Psoas muscle (tissue), 8 donors: ENCODE data around the gene GSG1. TPM values are rescaled to one million over a fixed set of nuclear protein-coding genes. Genes with fewer than 3 reads are reported as not detected.

Experiments
- ATAC-seq, 4 donors: fragments of 200-7000 bp; cut with Tn5 transposase; one replicate each; pipeline ENCODE4 v1.9.1; 2020; ENCODE audit warnings: moderate library complexity in 3 of 4, mild to moderate bottlenecking in 2 of 4
- DNase-seq, 2 donors: peaks; one replicate each; pipeline ENCODE4 v3.0.0-alpha.2; 2020
- H3K27ac ChIP-seq: fragments of 200-600 bp; one replicate; pipeline ENCODE4 v1.8.0; 2022
- H3K27me3 ChIP-seq, 3 donors: fragments of 200-600 bp in 1 of 3; one replicate each; pipeline versions ENCODE4 v1.6.1 to v1.8.0; 2013 to 2022; ENCODE audit warnings: low read length in 2 of 3, mild to moderate bottlenecking in 2 of 3, moderate library complexity in 1 of 3; ENCODE audit not compliant: insufficient read depth in 3 of 3
- H3K36me3 ChIP-seq, 2 donors: fragments of 200-600 bp in 1 of 2; one replicate each; pipeline versions ENCODE4 v1.6.1 to v1.8.0; 2013 to 2022; ENCODE audit warnings: low read depth in 1 of 2, mild to moderate bottlenecking in 1 of 2, moderate library complexity in 1 of 2; ENCODE audit not compliant: insufficient read depth in 1 of 2
- H3K4me1 ChIP-seq: fragments of 200-600 bp; one replicate; pipeline ENCODE4 v1.8.0; 2022
- H3K4me3 ChIP-seq: fragments of 200-600 bp; one replicate; pipeline ENCODE4 v1.8.0; 2022; ENCODE audit warnings: mild to moderate bottlenecking
- H3K9me3 ChIP-seq: fragments of 200-600 bp; one replicate; pipeline ENCODE4 v1.8.0; 2022
- CTCF ChIP-seq: fragments of 200-600 bp; IDR thresholded peaks from one replicate; pipeline ENCODE4 v1.8.0; 2022; ENCODE audit warnings: antibody characterized with exemption
- WGBS, 3 donors: extraction: QIAGEN DNeasy Blood & Tissue Kit; methylation state at CpG; one replicate each; pipeline versions ENCODE4 v1.1.6 to v1.1.7; 2013; 5-methylcytosine and 5-hydroxymethylcytosine counted together
- intact Hi-C, 2 donors: fragments of 100-400 bp; cut with DNase I; formaldehyde crosslinking; loops; one replicate each; pipeline versions ENCODE4 v1.11.0 to v1.14.2; 2022
- polyA plus RNA-seq, 3 donors: library from polyadenylated mRNA; stranded (reverse); fragments of 200-250 nt; gene quantifications; one replicate each; pipeline ENCODE4 v1.2.3, GENCODE V29; 2013
- total RNA-seq, 4 donors: library from RNA; stranded (reverse); fragmentation: NEBNext Ultra II Directional in 2 of 4; extraction: Animal tissue kit (Norgen Biotek cat#: 25700) in 2 of 4; gene quantifications; one replicate each; pipeline versions ENCODE4 v1.2.1 to v1.2.4, GENCODE V29; 2021 to 2023
- donor health status: healthy with polysubstance abuse.
- donor health status: DM: no; HTN: no; CAD: no; lungs with moderate emphysema.
- donor health status: Bipolar disorder and iron deficiency.
- donor health status: healthy.
- donor health status: DM: yes; HTN: yes; CAD: no.
- donor health status: DM: no; HTN: no; CAD: no.
- donor health status: DM: no; HTN: no; CAD: no.
- donor health status: DM: yes; HTN: yes; CAD: no.

Gene GSG1
- total and polyA plus RNA-seq, 7 donors: not detected

DNA sequence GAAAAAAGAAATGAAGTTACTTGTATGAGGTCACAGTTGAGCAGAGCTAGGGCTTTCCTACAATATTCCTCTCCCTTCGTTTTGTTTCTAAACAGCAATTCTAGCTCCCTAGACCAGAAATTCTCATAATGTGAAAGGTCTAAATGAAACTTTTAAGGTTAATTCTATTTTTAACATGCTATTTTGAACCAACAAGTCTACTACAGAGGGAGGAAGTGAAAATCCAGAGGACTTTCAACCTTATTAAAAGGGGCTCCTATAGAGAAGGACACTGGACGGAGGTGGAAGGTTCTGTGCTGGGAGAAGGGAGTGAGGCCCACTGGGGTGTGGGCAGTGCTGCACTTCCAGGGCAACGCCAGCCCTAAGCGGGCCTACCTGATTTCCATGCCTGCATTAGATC is 13.4 kb downstream of the GSG1 start:
- Histone ChIP-seq H3K36me3 (peaks cover 0 to 3% of the 10 kb centered on the region in 2 donors), H3K4me3 (no peak overlapping the region), H3K27ac (no peak overlapping the region), H3K9me3 (no peaks in the 10 kb centered on the region), H3K27me3 (no peaks in the 10 kb centered on the region), H3K4me1 (no peaks in the 10 kb centered on the region)
- intact Hi-C loops: loop anchor here (10.0 kb wide), 2 partner anchors 125 to 175 kb away; no protein-coding TSS in a partner anchor
- ATAC-seq (no peak), DNase-seq (no peak)
- no peak for TF ChIP-seq CTCF
- 90 to 91% (median 90%) methylated on average over 4 of the region's 4 CpGs for WGBS, 3 donors

DNA sequence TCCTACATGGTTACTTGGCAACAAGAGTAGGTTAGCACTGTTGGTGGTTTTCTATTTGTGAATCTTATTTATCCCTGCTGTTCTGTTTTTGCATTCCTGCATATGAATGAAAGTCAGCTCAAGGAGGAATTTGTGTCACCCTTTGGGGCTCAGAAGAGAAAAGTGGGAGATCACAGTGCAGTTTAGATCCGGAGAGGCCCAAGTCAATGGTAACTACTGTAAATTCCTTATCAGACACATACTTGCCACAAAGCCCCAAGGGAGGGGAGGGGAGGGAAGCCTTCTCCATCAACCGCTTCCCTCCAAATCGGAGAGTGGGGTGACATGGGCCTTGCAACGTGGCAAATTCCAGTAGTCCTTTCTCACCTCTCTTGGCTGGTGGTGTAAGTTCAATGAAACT is 15.0 kb downstream of the GSG1 start:
- intact Hi-C loops: no loop called here
- no peak for ATAC-seq

GRCh38 chr12:13087766-13088165 is 15.7 kb downstream of the GSG1 start:
- Histone ChIP-seq H3K4me3 (no peak overlapping the region), H3K27me3 (no peaks in the 10 kb centered on the region), H3K27ac (no peak overlapping the region), H3K4me1 (no peaks in the 10 kb centered on the region), H3K9me3 (no peaks in the 10 kb centered on the region), H3K36me3 (peaks cover 0 to 11% of the 10 kb centered on the region in 2 donors)
- no peak for ATAC-seq
- TF ChIP-seq CTCF: no peak
- DNase-seq: no peak
- intact Hi-C loops: no loop called here
- 73 to 77% (median 74%) methylated on average over 5 of the region's 5 CpGs for WGBS, 3 donors

More for the DNA sequence above, 15.0 kb downstream of the GSG1 start:
- no peak overlapping the region for H3K4me3 ChIP-seq
- no peaks in the 10 kb centered on the region for H3K9me3 ChIP-seq
- no peaks in the 10 kb centered on the region for H3K27me3 ChIP-seq
- DNase-seq: no peak
- no peak overlapping the region for H3K27ac ChIP-seq
- H3K4me1 ChIP-seq: no peaks in the 10 kb centered on the region
- 71 to 74% (median 72%) methylated on average over 4 of the region's 4 CpGs for WGBS, 3 donors
- no peak for TF ChIP-seq CTCF
- H3K36me3 ChIP-seq: peaks cover 0 to 9% of the 10 kb centered on the region in 2 donors

DNA sequence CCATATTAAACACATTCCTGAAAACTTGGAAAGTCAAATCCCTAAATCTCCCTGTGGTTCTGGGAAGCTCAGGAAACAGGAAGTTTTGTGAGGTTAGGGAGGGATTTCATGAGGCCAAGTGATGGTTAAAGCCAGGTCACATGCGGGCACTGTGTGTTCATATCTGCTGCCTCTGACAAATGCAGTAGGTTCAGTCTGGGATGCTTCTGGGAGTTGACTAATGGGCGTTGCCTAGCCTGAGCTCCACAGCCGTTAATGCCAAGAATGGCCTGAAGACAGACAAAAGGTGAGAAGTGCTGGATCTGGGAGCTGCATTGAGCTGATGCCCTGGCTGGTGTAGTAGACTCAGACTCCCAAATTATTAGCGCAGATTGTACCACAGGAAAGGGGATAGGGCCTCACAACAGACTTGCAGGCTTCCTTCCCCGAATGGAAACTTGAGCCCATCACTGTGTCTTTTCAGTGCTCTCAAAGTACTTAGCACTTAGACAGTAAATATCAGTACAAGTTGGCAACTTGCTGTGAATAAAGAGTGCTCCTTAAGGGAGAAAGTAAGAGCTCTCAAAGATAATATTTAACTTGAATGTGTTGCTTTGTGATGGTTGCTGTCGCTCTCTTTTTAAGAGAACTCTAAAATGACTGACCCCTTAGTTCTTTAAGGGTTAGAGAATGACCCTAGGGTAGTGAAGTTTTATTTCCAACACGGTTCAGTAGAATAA is 17.3 kb downstream of the GSG1 start:
- Histone ChIP-seq H3K27me3 (no peaks in the 10 kb centered on the region), H3K4me3 (no peak overlapping the region), H3K9me3 (no peaks in the 10 kb centered on the region), H3K36me3 (peaks cover 0 to 17% of the 10 kb centered on the region in 2 donors), H3K27ac (no peak overlapping the region), H3K4me1 (no peaks in the 10 kb centered on the region)
- ATAC-seq: no peak
- intact Hi-C loops: no loop called here
- DNase-seq: no peak
- WGBS, 3 donors: 62 to 68% (median 66%) methylated on average over 7 of the region's 7 CpGs
- no peak for TF ChIP-seq CTCF
